Neural cell (in vitro differentiated cells): ENCODE measurements around the gene FOXK1. TPM values are rescaled to one million over a fixed set of nuclear protein-coding genes. Genes with fewer than 3 reads are reported as not detected.

Experiments
- H2AFZ ChIP-seq: fragments of 200-600, 300-800 bp; sonication (generic), shearing (Covaris generic); 2 replicates; pipeline ENCODE4 v1.6.0; 2014; ENCODE audit warnings: low read depth, mild to moderate bottlenecking, antibody characterized with exemption, low read length, moderate library complexity
- H3F3A ChIP-seq: fragments of 200-600 bp; shearing (Covaris generic); 2 replicates; pipeline ENCODE4 v1.6.1; 2016; ENCODE audit warnings: mild to moderate bottlenecking, moderate library complexity, mixed read lengths, antibody characterized with exemption, low read length; ENCODE audit not compliant: insufficient read depth, poor library complexity, severe bottlenecking
- H3K27ac ChIP-seq: fragments of 200-600, 300-800 bp; sonication (generic), shearing (Covaris generic); 2 replicates; pipeline ENCODE4 v1.5.1; 2014; ENCODE audit warnings: mild to moderate bottlenecking, low read length, moderate library complexity
- H3K27me3 ChIP-seq: fragments of 300-800, 200-600 bp; sonication (generic), shearing (Covaris generic); 2 replicates; pipeline ENCODE4 v1.6.0; 2014; ENCODE audit warnings: mild to moderate bottlenecking, low read depth, low read length, moderate library complexity; ENCODE audit not compliant: insufficient read depth
- H3K36me3 ChIP-seq: fragments of 300-800, 200-600 bp; sonication (generic), shearing (Covaris generic); 2 replicates; pipeline ENCODE4 v1.5.1; 2014; ENCODE audit warnings: mild to moderate bottlenecking, antibody characterized with exemption, low read length, moderate library complexity; ENCODE audit not compliant: insufficient read depth
- H3K4me2 ChIP-seq: fragments of 300-800, 200-600 bp; sonication (generic), shearing (Covaris generic); 2 replicates; pipeline ENCODE4 v1.6.0; 2014; ENCODE audit warnings: mild to moderate bottlenecking, low read length
- H3K4me3 ChIP-seq: fragments of 300-800, 200-600 bp; sonication (generic), shearing (Covaris generic); 2 replicates; pipeline ENCODE4 v1.5.1; 2014; ENCODE audit warnings: mild to moderate bottlenecking, low read length, moderate library complexity
- H3K79me2 ChIP-seq: fragments of 200-600 bp; shearing (Covaris generic); replicated peaks from 2 replicates; pipeline ENCODE4 v1.6.0; 2014; ENCODE audit warnings: mild to moderate bottlenecking, low read length, moderate library complexity; ENCODE audit not compliant: insufficient read depth
- H3K9ac ChIP-seq: fragments of 300-800, 200-600 bp; sonication (generic), shearing (Covaris generic); 2 replicates; pipeline ENCODE4 v1.6.1; 2016; ENCODE audit warnings: mild to moderate bottlenecking, low read length, mixed read lengths
- H3K9me2 ChIP-seq: fragments of 200-600 bp; shearing (Covaris generic); 2 replicates; pipeline ENCODE4 v1.6.1; 2016; ENCODE audit warnings: mild to moderate bottlenecking, low read length, mixed read lengths; ENCODE audit not compliant: insufficient read depth
- H3K9me3 ChIP-seq: fragments of 200-600, 300-800 bp; sonication (generic), shearing (Covaris generic); 2 replicates; pipeline ENCODE4 v1.6.1; 2016; ENCODE audit warnings: mild to moderate bottlenecking, mixed run types, low read length, moderate library complexity, mixed read lengths
- H4K20me1 ChIP-seq: fragments of 200-600 bp; shearing (Covaris generic); 2 replicates; pipeline ENCODE4 v1.6.1; 2016; ENCODE audit warnings: mild to moderate bottlenecking, mixed run types; ENCODE audit not compliant: insufficient read depth
- CTCF ChIP-seq: fragments of 450-650 bp; IDR thresholded peaks from 2 replicates; pipeline ENCODE4 v1.5.1; 2014; ENCODE audit warnings: antibody characterized with exemption, mild to moderate bottlenecking, moderate library complexity; ENCODE audit not compliant: poor library complexity, severe bottlenecking
- EP300 ChIP-seq: fragments of 450-650 bp; conservative IDR thresholded peaks from 2 replicates; pipeline ENCODE4 v1.6.1; 2014; ENCODE audit warnings: antibody characterized with exemption, mild to moderate bottlenecking, moderate library complexity; ENCODE audit not compliant: poor library complexity, severe bottlenecking
- EZH2 ChIP-seq: fragments of 200-600, 300-800 bp; shearing (Covaris generic), sonication (generic); IDR thresholded peaks from 2 replicates; pipeline ENCODE4 v1.6.1; 2014; ENCODE audit warnings: antibody characterized with exemption, low read length, borderline replicate concordance, mild to moderate bottlenecking; ENCODE audit not compliant: insufficient read depth, poor library complexity, severe bottlenecking
- MXI1 ChIP-seq: fragments of 450-650 bp; conservative IDR thresholded peaks from 2 replicates; pipeline ENCODE4 v1.6.1; 2014; ENCODE audit warnings: antibody characterized with exemption, mild to moderate bottlenecking; ENCODE audit not compliant: poor library complexity, severe bottlenecking
- POLR2AphosphoS5 ChIP-seq: IDR thresholded peaks from 2 replicates; pipeline ENCODE4 v1.6.1; 2012
- RAD21 ChIP-seq: fragments of 450-650 bp; conservative IDR thresholded peaks from 2 replicates; pipeline ENCODE4 v1.6.1; 2014; ENCODE audit warnings: antibody characterized with exemption, mild to moderate bottlenecking, moderate library complexity
- REST ChIP-seq: IDR thresholded peaks from 2 replicates; pipeline ENCODE4 v1.6.1; 2012; ENCODE audit warnings: borderline replicate concordance
- SMC3 ChIP-seq: fragments of 450-650 bp; conservative IDR thresholded peaks from 2 replicates; pipeline ENCODE4 v1.6.1; 2014; ENCODE audit warnings: antibody characterized with exemption, mild to moderate bottlenecking, moderate library complexity; ENCODE audit not compliant: poor library complexity
- TAF1 ChIP-seq: IDR thresholded peaks from 2 replicates; pipeline ENCODE4 v1.6.1; 2012; ENCODE audit warnings: low read depth
- polyA plus RNA-seq: library from polyadenylated mRNA; depleted of rRNA; stranded (reverse); fragments of >200 nt; gene quantifications from 2 replicates; pipeline ENCODE4 v1.2.3, GENCODE V29; 2014

The FOXK1 gene
- polyA plus RNA-seq, 1 donor from 2014 or later = 7.4 TPM

- no peak overlapping the region for H3K27ac ChIP-seq
- no peak for TF ChIP-seq SMC3
- TF ChIP-seq REST = no peak
- no peak for TF ChIP-seq POLR2AphosphoS5
- no peak for TF ChIP-seq TAF1
- TF ChIP-seq CTCF = no peak
- no peak for TF ChIP-seq MXI1
- no peak for TF ChIP-seq EP300
- TF ChIP-seq EZH2 = no peak
- TF ChIP-seq RAD21 = no peak
- no peaks in the 10 kb centered on the region for H4K20me1 ChIP-seq
- no peaks in the 10 kb centered on the region for H3K79me2 ChIP-seq
- H3K9me3 ChIP-seq = no peaks in the 10 kb centered on the region
- H3K4me2 ChIP-seq = no peak overlapping the region
- H3K36me3 ChIP-seq = no peaks in the 10 kb centered on the region
- H3K9ac ChIP-seq = no peak overlapping the region
- H3K27me3 ChIP-seq = no peaks in the 10 kb centered on the region
- H3F3A ChIP-seq = no peaks in the 10 kb centered on the region
- H2AFZ ChIP-seq = no peak overlapping the region
- H3K4me3 ChIP-seq = no peak overlapping the region
- H3K9me2 ChIP-seq = no peaks in the 10 kb centered on the region
These were observed 86.8 kb downstream of the FOXK1 start for GRCh38 chr7:4768597-4769569.

GRCh38 chr7:4769761-4770160 lies 87.7 kb downstream of the FOXK1 start:
- Histone ChIP-seq H3K27ac (no peak overlapping the region), H4K20me1 (no peaks in the 10 kb centered on the region)

More at GRCh38 chr7:4769761-4770160, 87.7 kb downstream of the FOXK1 start:
- H3K36me3 ChIP-seq = no peaks in the 10 kb centered on the region
- H3K4me3 ChIP-seq = no peak overlapping the region
- no peak overlapping the region for H3K9ac ChIP-seq
- no peaks in the 10 kb centered on the region for H3F3A ChIP-seq
- H2AFZ ChIP-seq = no peak overlapping the region
- no peaks in the 10 kb centered on the region for H3K27me3 ChIP-seq
- H3K79me2 ChIP-seq = no peaks in the 10 kb centered on the region
- H3K9me2 ChIP-seq = no peaks in the 10 kb centered on the region
- TF ChIP-seq MXI1 (no peak), POLR2AphosphoS5 (no peak), SMC3 (no peak), RAD21 (no peak), EP300 (no peak), TAF1 (no peak), REST (no peak), CTCF (no peak)
- H3K9me3 ChIP-seq = no peaks in the 10 kb centered on the region
- no peak overlapping the region for H3K4me2 ChIP-seq
